SKM-1 (cell line): ENCODE measurements around the gene SIRPA.

Source experiments
- DNase-seq: peaks from one replicate; lab custom pipeline; 2025; ENCODE audit not compliant: unreplicated experiment; lab: John Stamatoyannopoulos, UW

The SIRPA gene

GRCh38 chr20:1979106-1979778, 84.0 kb downstream of the SIRPA start:
- no peak for DNase-seq

- DNase-seq: no peak
Observed at GRCh38 chr20:1982686-1983085, 87.5 kb downstream of the SIRPA start.

- DNase-seq: peak; percentile 24
Observed at GRCh38 chr20:1983301-1983700, 88.1 kb downstream of the SIRPA start.

GRCh38 chr20:1987826-1988225, 92.6 kb downstream of the SIRPA start:
- no peak for DNase-seq
